ENCODE measurements around the gene DENND4C.

The DENND4C gene

DNA sequence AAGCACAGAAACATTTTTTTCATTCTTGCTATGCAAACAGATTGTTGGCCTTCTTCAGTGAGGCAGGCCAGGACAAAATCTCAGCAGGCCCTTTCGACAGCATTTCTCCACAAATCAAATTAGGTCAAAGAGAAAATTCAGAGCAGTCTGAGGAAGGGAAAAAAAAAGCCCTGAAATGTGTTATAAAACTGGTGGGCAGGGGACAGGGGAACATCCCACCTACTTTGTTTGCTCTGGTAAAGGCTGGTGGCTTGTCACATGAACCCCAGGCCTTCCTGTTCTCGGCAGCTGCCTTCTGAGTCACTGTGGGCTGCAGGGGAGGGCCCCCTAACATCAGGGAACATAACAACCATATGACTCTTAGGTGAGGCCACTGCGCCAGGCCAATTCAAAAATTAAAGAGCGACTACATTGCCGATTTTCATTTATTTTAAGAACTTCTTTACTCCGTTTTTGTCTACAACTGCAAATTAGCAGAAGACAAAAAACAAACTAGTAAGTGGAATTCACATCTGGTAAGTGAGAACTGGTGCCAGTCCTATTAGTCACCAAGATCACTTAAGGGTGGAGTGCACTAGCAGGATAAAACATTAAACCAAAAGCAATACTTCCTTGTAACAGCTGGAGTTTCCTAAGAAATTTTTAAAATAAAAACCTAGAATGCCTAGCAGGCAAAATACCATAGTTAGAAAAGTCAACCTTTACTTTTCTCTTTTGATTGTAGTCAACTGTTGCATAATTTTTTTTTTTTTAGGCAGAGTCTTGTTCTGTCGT, 46.2 kb upstream of the DENND4C start:
- Histone ChIP-seq H3K79me2 (ENCODE audit: insufficient read depth, low read length) (no peaks in the 10 kb centered on the region), H3F3A (ENCODE audit: insufficient read depth) (no peaks in the 10 kb centered on the region), H2AFZ (ENCODE audit: low read depth, low read length, severe bottlenecking) (no peak overlapping the region), H3K36me3 (ENCODE audit: low read length) (no peaks in the 10 kb centered on the region), H3K9me3 (ENCODE audit: insufficient read depth, low read length) (no peaks in the 10 kb centered on the region), H3K9me2 (replicated peaks; ENCODE audit: insufficient read depth, low read length) (no peaks in the 10 kb centered on the region), H3K9ac (ENCODE audit: low read length) (no peak overlapping the region), H3K4me2 (ENCODE audit: low read depth, low read length, poor library complexity, severe bottlenecking) (no peak overlapping the region), H4K20me1 (ENCODE audit: low read depth, low read length) (no peaks in the 10 kb centered on the region), H3K27me3 (ENCODE audit: low read length) (no peaks in the 10 kb centered on the region), H3K4me3 (ENCODE audit: insufficient read depth, low read length, poor library complexity, severe bottlenecking) (no peak overlapping the region), H3K27ac (ENCODE audit: low read depth, low read length) (no peak overlapping the region)
- TF ChIP-seq, protein P1, sequence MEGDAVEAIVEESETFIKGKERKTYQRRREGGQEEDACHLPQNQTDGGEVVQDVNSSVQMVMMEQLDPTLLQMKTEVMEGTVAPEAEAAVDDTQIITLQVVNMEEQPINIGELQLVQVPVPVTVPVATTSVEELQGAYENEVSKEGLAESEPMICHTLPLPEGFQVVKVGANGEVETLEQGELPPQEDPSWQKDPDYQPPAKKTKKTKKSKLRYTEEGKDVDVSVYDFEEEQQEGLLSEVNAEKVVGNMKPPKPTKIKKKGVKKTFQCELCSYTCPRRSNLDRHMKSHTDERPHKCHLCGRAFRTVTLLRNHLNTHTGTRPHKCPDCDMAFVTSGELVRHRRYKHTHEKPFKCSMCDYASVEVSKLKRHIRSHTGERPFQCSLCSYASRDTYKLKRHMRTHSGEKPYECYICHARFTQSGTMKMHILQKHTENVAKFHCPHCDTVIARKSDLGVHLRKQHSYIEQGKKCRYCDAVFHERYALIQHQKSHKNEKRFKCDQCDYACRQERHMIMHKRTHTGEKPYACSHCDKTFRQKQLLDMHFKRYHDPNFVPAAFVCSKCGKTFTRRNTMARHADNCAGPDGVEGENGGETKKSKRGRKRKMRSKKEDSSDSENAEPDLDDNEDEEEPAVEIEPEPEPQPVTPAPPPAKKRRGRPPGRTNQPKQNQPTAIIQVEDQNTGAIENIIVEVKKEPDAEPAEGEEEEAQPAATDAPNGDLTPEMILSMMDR (IDR thresholded peaks at IDR 0.05; ENCODE audit: insufficient read depth, low read length, poor library complexity, severe bottlenecking), result no peak
- no peak for TF ChIP-seq EZH2phosphoT487 (conservative IDR thresholded peaks at IDR 0.05; ENCODE audit: low read length)

DNA sequence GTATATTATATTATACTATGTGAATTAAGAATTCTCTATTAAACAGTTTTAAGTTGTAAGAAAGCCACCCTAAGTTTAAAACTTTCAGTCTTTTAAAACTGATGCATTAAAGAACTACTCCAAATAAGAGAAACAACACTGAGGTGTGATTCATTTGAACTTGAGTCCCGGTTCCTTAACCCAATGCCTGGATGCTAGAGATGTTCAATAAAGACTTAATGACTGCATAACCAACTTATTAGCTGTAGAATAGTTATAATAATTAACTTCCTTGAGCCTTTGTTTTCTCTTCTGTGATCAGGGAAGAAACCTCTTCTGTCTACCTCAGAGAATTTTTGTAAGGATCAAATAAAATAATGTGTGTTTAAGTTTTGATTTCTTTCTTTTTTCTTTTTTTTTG, 45.3 kb upstream of the DENND4C start:
- H3K9ac ChIP-seq (ENCODE audit: low read length), result no peak overlapping the region
- no peak overlapping the region for H3K4me2 ChIP-seq (ENCODE audit: low read depth, low read length, poor library complexity, severe bottlenecking)
- H3K27ac ChIP-seq (ENCODE audit: low read depth, low read length), result no peak overlapping the region
- no peaks in the 10 kb centered on the region for H3F3A ChIP-seq (ENCODE audit: insufficient read depth)
- no peaks in the 10 kb centered on the region for H3K9me2 ChIP-seq (replicated peaks; ENCODE audit: insufficient read depth, low read length)
- no peak overlapping the region for H3K4me3 ChIP-seq (ENCODE audit: insufficient read depth, low read length, poor library complexity, severe bottlenecking)
- H3K36me3 ChIP-seq (ENCODE audit: low read length), result no peaks in the 10 kb centered on the region
- H2AFZ ChIP-seq (ENCODE audit: low read depth, low read length, severe bottlenecking), result no peak overlapping the region
- no peak for TF ChIP-seq EZH2phosphoT487 (conservative IDR thresholded peaks at IDR 0.05; ENCODE audit: low read length)
- TF ChIP-seq, protein P1 (IDR thresholded peaks at IDR 0.05; ENCODE audit: insufficient read depth, low read length, poor library complexity, severe bottlenecking), result no peak
- H3K27me3 ChIP-seq (ENCODE audit: low read length), result no peaks in the 10 kb centered on the region
- no peaks in the 10 kb centered on the region for H3K79me2 ChIP-seq (ENCODE audit: insufficient read depth, low read length)
- H4K20me1 ChIP-seq (ENCODE audit: low read depth, low read length), result no peaks in the 10 kb centered on the region
- H3K9me3 ChIP-seq (ENCODE audit: insufficient read depth, low read length), result no peaks in the 10 kb centered on the region

DNA sequence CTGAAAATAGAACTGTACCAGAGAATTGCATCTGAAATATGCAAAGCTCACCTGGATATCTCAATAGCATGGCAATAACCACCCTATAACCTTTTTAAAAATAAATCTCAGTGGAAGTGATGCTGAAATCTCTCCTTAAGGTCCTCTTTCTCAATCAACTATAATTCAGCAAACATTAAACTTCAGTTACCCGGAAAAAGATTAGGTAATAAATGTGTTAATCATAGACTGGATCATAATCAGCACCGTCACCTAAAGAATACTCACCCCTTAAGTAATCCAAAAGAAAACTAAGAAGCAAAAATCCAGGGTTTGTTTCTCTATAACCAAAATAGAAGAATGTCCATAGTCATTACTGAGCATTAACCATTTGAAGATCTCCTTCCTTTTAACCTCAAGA, 44.3 kb upstream of the DENND4C start:
- Histone ChIP-seq H3K9me2 (replicated peaks; ENCODE audit: insufficient read depth, low read length) (no peaks in the 10 kb centered on the region), H4K20me1 (ENCODE audit: low read depth, low read length) (no peaks in the 10 kb centered on the region), H3K9me3 (ENCODE audit: insufficient read depth, low read length) (no peaks in the 10 kb centered on the region), H3F3A (ENCODE audit: insufficient read depth) (no peaks in the 10 kb centered on the region), H3K4me3 (ENCODE audit: insufficient read depth, low read length, poor library complexity, severe bottlenecking) (no peak overlapping the region), H3K9ac (ENCODE audit: low read length) (no peak overlapping the region), H3K27ac (ENCODE audit: low read depth, low read length) (no peak overlapping the region), H3K27me3 (ENCODE audit: low read length) (no peaks in the 10 kb centered on the region), H3K79me2 (ENCODE audit: insufficient read depth, low read length) (no peaks in the 10 kb centered on the region), H2AFZ (ENCODE audit: low read depth, low read length, severe bottlenecking) (no peak overlapping the region), H3K4me2 (ENCODE audit: low read depth, low read length, poor library complexity, severe bottlenecking) (no peak overlapping the region), H3K36me3 (ENCODE audit: low read length) (no peaks in the 10 kb centered on the region)
- no peak for TF ChIP-seq EZH2phosphoT487 (conservative IDR thresholded peaks at IDR 0.05; ENCODE audit: low read length)
- TF ChIP-seq, protein P1 (IDR thresholded peaks at IDR 0.05; ENCODE audit: insufficient read depth, low read length, poor library complexity, severe bottlenecking), result no peak

All from SU-DHL-6 (cell line).